A673 (cell line): Measurements from ENCODE around the gene ROR2. TPM values are rescaled to one million over a fixed set of nuclear protein-coding genes. Genes with fewer than 3 reads are reported as not detected.

ENCODE experiments used
- BruUV-seq: library from RNA; stranded (reverse); fragments of 400-500 nt; replicated peaks from 2 replicates; lab custom pipeline; 2021; lab: Mats Ljungman, UMichigan
- CTCF ChIA-PET: fragments of 300-600 bp; sonication (Branson Sonifier 250); formaldehyde crosslinking; loops from one replicate; lab custom pipeline; 2022; ENCODE audit warnings: antibody characterized with exemption; lab: Charles Lee
- POLR2A ChIA-PET: fragments of 300-600 bp; sonication (Branson Sonifier 250); formaldehyde crosslinking; loops from one replicate; lab custom pipeline; 2022; ENCODE audit warnings: antibody characterized with exemption; ENCODE audit not compliant: low non-redundant PET; lab: Charles Lee
- DNase-seq: peaks from one replicate; pipeline ENCODE4 v3.0.0-alpha.2; 2015; ENCODE audit warnings: low spot score
- H3K27ac ChIP-seq: fragments of 200-600 bp; sonication (generic); 2 replicates; pipeline ENCODE4 v1.5.1; 2016; ENCODE audit warnings: mixed run types, low read depth, mild to moderate bottlenecking, mixed read lengths, antibody characterized with exemption, low read length; ENCODE audit not compliant: poor library complexity, severe bottlenecking
- H3K27me3 ChIP-seq: fragments of 200-600 bp; sonication (generic); replicated peaks from 2 replicates; pipeline ENCODE4 v1.6.1; 2017; ENCODE audit warnings: mixed run types, low read depth, mild to moderate bottlenecking, mixed read lengths, antibody characterized with exemption, low read length; ENCODE audit not compliant: insufficient read depth, poor library complexity
- H3K36me3 ChIP-seq: fragments of 200-600 bp; sonication (generic); 2 replicates; pipeline ENCODE4 v1.6.1; 2016; ENCODE audit warnings: mixed run types, mild to moderate bottlenecking, mixed read lengths, antibody characterized with exemption, low read length; ENCODE audit not compliant: insufficient read depth, poor library complexity, severe bottlenecking
- H3K4me1 ChIP-seq: fragments of 200-600 bp; sonication (generic); 2 replicates; pipeline ENCODE4 v1.6.1; 2017; ENCODE audit warnings: mixed run types, mild to moderate bottlenecking, mixed read lengths, antibody characterized with exemption, low read length; ENCODE audit not compliant: insufficient read depth, poor library complexity, severe bottlenecking
- H3K4me3 ChIP-seq: fragments of 200-600 bp; sonication (generic); 2 replicates; pipeline ENCODE4 v1.5.1; 2016; ENCODE audit warnings: low read depth, mixed run types, mild to moderate bottlenecking, mixed read lengths, low read length; ENCODE audit not compliant: poor library complexity, severe bottlenecking
- H3K9me3 ChIP-seq: fragments of 200-600 bp; sonication (generic); 2 replicates; pipeline ENCODE4 v1.6.1; 2016; ENCODE audit warnings: mixed run types, low read depth, mild to moderate bottlenecking, mixed read lengths, antibody characterized with exemption, low read length; ENCODE audit not compliant: poor library complexity, severe bottlenecking
- CTCF ChIP-seq: fragments of 300-800, 200-600 bp; sonication (generic); conservative IDR thresholded peaks from 2 replicates; pipeline ENCODE4 v1.5.1; 2017; ENCODE audit warnings: low read depth, mild to moderate bottlenecking, antibody characterized with exemption, low read length, moderate library complexity, mixed read lengths
- EZH2 ChIP-seq: fragments of 200-600 bp; sonication (generic); IDR thresholded peaks from 2 replicates; pipeline ENCODE4 v1.6.1; 2017; ENCODE audit warnings: borderline replicate concordance, low read depth, mild to moderate bottlenecking, mixed read lengths, antibody characterized with exemption, low read length; ENCODE audit not compliant: poor library complexity, severe bottlenecking
- intact Hi-C: fragments of 100-400 bp; cut with micrococcal nuclease; formaldehyde crosslinking; loops from one replicate; pipeline ENCODE4 v1.10.0; 2022; ENCODE audit not compliant: unreplicated experiment
- total RNA-seq: library from RNA; stranded (reverse); gene quantifications from 2 replicates; pipeline ENCODE4 v1.2.3, GENCODE V29; 2021

Gene ROR2
- total RNA-seq, 1 experiment from 2014 or later = 12.3 TPM

- CTCF ChIA-PET = no interaction called here
- Histone ChIP-seq H3K27me3 (no peaks in the 10 kb centered on the region), H3K36me3 (no peaks in the 10 kb centered on the region), H3K9me3 (no peaks in the 10 kb centered on the region), H3K4me1 (no peaks in the 10 kb centered on the region), H3K4me3 (no peak overlapping the region), H3K27ac (no peak overlapping the region)
- POLR2A ChIA-PET = no interaction called here
- TF ChIP-seq CTCF (no peak), EZH2 (no peak)
- intact Hi-C loops = no loop called here
- BruUV-seq = no TSS peak
- DNase-seq = no peak
Observed at GRCh38 chr9:91646702-91647101, 303.3 kb downstream of the ROR2 start.

GRCh38 chr9:91644433-91644832 is 305.6 kb downstream of the ROR2 start:
- H3K4me3 ChIP-seq = no peak overlapping the region
- CTCF ChIA-PET = no interaction called here
- H3K27ac ChIP-seq = no peak overlapping the region
- POLR2A ChIA-PET = no interaction called here
- intact Hi-C loops = no loop called here
- BruUV-seq = no TSS peak
- no peaks in the 10 kb centered on the region for H3K4me1 ChIP-seq
- H3K27me3 ChIP-seq = no peaks in the 10 kb centered on the region
- no peaks in the 10 kb centered on the region for H3K9me3 ChIP-seq
- no peaks in the 10 kb centered on the region for H3K36me3 ChIP-seq
- TF ChIP-seq CTCF = no peak
- no peak for DNase-seq

GRCh38 chr9:91643481-91644077 is 306.4 kb downstream of the ROR2 start:
- ChIA-PET CTCF (no interaction called here), POLR2A (no interaction called here)
- no peak for DNase-seq
- Histone ChIP-seq H3K9me3 (no peaks in the 10 kb centered on the region), H3K36me3 (no peaks in the 10 kb centered on the region), H3K27me3 (no peaks in the 10 kb centered on the region), H3K4me1 (no peaks in the 10 kb centered on the region), H3K27ac (no peak overlapping the region), H3K4me3 (no peak overlapping the region)
- no TSS peak for BruUV-seq
- intact Hi-C loops = no loop called here
- TF ChIP-seq EZH2 (no peak), CTCF (no peak)
